Activated naive CD8-positive, alpha-beta T cell (primary cell): Measurements from ENCODE around the gene CNEP1R1.

Experiments used
- H3K27ac Mint-ChIP-seq: one replicate; pipeline ENCODE4 v1.8.0; 2021; ENCODE audit warnings: mixed read lengths
- H3K27me3 Mint-ChIP-seq: one replicate; pipeline ENCODE4 v1.8.0; 2021; ENCODE audit warnings: mixed read lengths
- H3K36me3 Mint-ChIP-seq: one replicate; pipeline ENCODE4 v1.8.0; 2021; ENCODE audit warnings: mixed read lengths
- H3K4me1 Mint-ChIP-seq: one replicate; pipeline ENCODE4 v1.8.0; 2021; ENCODE audit warnings: low read depth, mixed read lengths
- H3K4me3 Mint-ChIP-seq: one replicate; pipeline ENCODE4 v1.8.0; 2021; ENCODE audit warnings: mild to moderate bottlenecking, mixed read lengths
- H3K9me3 Mint-ChIP-seq: one replicate; pipeline ENCODE4 v1.8.0; 2021; ENCODE audit warnings: low read depth, mixed read lengths

Gene CNEP1R1

DNA sequence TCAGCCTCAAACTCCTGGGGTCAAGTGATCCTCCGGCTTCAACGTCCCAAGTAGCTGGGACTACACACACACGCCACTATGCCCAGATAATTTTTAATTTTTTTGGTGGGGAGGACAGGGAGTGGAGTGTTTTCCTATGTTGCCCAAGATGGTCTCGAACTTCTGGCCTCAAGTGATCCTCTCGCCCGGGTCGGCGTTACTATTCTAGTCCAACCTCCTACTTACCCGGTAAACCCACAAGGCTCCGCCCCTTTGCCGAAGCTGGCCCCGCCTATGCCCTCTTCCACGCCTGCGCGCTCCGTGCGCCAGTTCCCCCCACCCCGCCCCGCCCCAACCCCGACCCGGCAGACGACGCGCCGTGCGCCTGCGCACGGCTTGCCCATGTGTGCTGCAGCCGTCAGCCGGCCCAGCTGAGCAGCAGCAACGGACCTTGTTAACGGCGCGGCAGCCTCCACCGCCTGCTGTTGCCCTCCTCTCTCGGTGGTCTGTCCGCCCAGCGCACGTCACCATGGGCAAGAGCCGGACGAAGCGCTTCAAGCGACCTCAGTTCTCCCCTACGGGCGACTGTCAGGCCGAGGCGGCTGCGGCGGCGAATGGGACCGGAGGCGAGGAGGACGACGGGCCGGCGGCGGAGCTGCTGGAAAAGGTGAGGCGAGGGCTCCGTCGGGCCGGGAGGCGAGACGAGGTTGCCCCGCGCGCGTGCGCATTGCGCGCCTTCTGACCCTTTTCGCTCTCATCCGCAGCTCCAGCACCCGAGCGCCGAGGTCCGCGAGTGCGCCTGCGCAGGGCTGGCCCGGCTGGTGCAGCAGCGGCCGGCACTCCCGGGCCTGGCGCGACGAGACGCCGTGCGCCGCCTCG is 40.8 kb downstream of the CNEP1R1 start, which contains the start of gene HEATR3:
Gene HEATR3 (plus strand): TSS at position 347 of the 858 bp plus-strand sequence. CDS start 162 bp downstream, at position 509.
- Mint-ChIP-seq H3K9me3 (no peaks in the 10 kb centered on the region), H3K4me1 (peaks cover 43% of the 10 kb centered on the region), H3K27me3 (no peaks in the 10 kb centered on the region), H3K27ac (peak within 1 kb of the TSS; percentile 91), H3K4me3 (peak within 1 kb of the TSS; percentile 90), H3K36me3 (no peaks in the 10 kb centered on the region)

DNA sequence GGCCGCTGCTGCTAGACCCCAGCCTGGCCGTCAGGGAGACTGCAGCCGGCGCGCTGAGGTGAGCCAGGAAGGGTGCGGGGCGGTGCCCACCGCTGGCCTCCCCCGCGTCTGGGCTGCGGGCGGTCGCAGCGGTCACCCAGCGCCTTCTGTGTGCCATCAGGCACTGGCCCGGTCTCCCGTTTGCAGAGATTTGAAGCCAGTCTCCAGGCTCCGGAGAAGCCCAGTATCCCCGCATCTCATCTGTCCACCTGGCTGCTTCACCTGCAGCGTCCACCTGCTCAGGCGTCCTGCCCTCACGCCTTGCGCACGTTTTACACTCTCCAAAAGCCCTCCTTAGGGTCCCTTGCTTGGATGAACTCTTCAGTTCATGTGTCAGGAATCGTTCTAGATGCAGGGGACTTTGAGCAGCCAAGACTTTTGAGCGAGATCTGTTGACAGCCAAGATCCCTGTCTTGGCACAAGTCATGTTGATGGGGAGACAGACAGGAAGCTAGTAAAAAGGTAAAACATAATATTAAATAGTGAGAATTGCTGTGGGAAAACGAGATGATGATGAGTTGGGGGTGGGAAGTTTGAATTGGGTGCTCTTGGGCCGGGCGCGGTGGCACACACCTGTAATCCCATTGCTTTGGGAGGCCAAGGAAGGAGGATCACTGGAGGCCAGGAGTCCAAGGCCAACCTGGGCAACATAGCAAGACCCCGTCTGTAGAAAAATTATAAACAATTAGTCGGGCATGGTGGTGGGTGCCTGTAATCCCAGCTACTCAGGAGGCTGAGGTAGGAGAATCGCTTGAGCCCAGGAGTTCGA is 41.7 kb downstream of the CNEP1R1 start:
- Mint-ChIP-seq H3K4me3 (peak overlapping the region; percentile 90), H3K27ac (peak overlapping the region; percentile 91), H3K9me3 (no peaks in the 10 kb centered on the region), H3K4me1 (peaks cover 47% of the 10 kb centered on the region), H3K27me3 (no peaks in the 10 kb centered on the region), H3K36me3 (no peaks in the 10 kb centered on the region)

DNA sequence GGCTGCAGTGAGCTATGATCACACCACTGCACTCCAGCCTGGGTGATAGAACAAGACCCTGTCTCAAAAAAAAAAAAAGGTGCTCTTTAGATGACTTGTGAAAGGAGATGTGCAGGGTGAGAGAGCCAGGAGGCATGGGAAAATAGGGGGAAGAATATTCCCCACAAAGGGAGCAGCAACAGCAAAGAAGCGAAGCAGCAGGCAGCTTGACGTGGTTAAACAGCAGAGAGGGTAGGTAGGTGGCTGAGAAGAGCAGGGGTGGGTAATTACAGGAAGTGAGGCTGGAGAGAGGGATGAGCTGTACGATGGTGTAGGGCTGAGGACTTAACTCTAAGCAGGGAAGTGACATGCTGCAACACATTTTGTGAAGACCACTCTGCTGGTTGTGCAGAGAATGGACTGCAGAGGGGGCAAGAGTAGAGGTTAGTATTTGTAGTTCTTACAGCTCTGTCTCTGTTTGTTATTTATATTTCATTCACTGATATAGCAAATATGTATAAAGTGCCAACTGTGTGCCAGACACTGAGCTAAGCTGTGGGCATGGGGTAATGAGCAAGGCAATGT is 42.3 kb downstream of the CNEP1R1 start:
- H3K27ac Mint-ChIP-seq, result peak overlapping the region; percentile 91
- H3K4me3 Mint-ChIP-seq, result peak overlapping the region; percentile 90
- H3K9me3 Mint-ChIP-seq, result no peaks in the 10 kb centered on the region
- no peaks in the 10 kb centered on the region for H3K36me3 Mint-ChIP-seq
- H3K27me3 Mint-ChIP-seq, result no peaks in the 10 kb centered on the region
- peaks cover 49% of the 10 kb centered on the region for H3K4me1 Mint-ChIP-seq

DNA sequence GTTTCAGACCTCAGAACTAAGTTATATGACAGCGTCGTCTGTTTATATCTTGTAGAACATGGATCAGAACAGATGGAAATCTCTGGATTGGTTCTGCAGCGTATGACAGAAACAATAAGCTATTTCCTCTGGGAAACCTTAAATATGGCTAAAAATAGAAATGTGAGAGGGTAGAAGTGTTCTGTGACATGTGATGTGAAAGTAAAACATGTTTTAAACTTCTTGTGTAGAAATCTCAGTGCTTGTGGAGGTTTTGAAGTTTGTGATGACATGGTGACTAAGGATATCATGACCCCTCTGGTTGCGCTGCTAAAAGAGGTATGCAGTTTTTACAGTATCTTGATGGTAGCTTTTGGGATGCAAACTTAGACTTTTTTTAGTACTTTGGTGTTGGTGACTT is 43.5 kb downstream of the CNEP1R1 start:
- H3K9me3 Mint-ChIP-seq, result no peaks in the 10 kb centered on the region
- peak overlapping the region; percentile 90 for H3K4me3 Mint-ChIP-seq
- peaks cover 54% of the 10 kb centered on the region for H3K4me1 Mint-ChIP-seq
- H3K27me3 Mint-ChIP-seq, result no peaks in the 10 kb centered on the region
- H3K36me3 Mint-ChIP-seq, result no peaks in the 10 kb centered on the region
- peak overlapping the region; percentile 91 for H3K27ac Mint-ChIP-seq

DNA sequence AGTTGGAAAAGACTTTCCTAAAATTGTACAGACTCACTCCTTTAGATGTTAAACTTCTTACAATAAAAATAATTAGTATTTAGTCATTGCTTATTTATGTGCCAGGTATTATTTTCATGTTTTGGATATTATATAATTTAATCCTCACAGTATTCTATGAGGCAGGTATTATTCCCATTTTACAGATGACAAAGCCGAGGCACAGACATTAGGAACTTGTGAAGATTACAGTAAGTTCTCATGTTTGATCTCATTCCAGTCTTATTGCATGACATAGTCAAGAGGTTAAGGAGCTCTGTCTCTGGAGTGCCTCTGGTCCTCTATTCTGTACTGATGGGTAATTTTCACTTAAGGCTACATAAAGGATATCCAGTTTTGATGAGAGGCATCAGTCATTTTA is 44.0 kb downstream of the CNEP1R1 start:
- Mint-ChIP-seq H3K36me3 (no peaks in the 10 kb centered on the region), H3K4me1 (peaks cover 54% of the 10 kb centered on the region), H3K27ac (peak overlapping the region; percentile 13), H3K9me3 (no peaks in the 10 kb centered on the region), H3K4me3 (peak overlapping the region; percentile 63), H3K27me3 (no peaks in the 10 kb centered on the region)

DNA sequence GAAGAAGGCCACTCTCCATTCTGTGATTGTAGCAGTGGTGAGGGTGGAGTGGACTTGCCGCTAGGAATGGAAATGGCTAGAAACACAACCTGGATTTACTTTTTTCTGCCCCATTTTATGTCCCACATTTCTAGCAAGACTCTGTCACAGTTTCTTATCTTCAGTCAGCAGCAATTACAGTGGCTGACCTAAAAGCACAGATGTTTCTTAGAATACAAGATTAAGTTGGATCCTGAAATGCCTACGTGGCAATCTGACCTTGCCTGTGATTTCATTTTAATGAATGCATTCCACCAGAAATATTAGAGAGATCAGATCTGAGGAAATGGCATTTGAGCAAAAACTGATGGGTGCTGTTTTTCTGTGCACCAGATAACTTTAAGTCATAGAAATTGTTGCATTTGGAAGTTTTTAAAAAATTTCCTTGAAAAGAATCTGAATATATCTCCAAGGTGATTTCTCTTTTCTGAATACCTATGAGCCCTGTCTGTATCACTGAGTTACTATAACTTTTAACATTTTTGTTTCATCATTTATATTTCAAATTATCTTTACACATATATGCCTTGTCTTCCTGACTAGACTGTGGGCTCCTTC is 46.1 kb downstream of the CNEP1R1 start:
- H3K9me3 Mint-ChIP-seq, result no peaks in the 10 kb centered on the region
- H3K27ac Mint-ChIP-seq, result no peak overlapping the region
- no peak overlapping the region for H3K4me3 Mint-ChIP-seq
- peaks cover 5% of the 10 kb centered on the region for H3K36me3 Mint-ChIP-seq
- H3K27me3 Mint-ChIP-seq, result no peaks in the 10 kb centered on the region
- H3K4me1 Mint-ChIP-seq, result peaks cover 49% of the 10 kb centered on the region

DNA sequence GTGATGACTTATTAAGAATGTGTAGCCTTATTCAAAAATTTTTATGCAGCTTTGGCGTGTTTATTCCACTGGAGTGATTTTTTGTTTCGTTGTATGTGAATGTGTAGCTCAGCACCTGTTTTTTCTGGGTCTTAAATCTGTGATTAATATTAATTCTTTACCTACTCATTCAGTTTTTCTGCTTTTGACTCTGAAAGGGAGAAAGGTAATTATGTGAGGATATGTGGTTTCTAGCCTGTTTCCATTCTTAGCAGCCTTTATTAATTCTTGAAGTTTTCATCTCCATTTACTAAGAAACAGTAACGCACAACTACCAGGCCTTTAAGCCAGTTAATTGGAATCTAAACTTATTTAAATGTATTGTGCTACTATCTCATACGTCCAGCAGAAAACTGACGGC is 47.7 kb downstream of the CNEP1R1 start:
- Mint-ChIP-seq H3K9me3 (no peaks in the 10 kb centered on the region), H3K27me3 (no peaks in the 10 kb centered on the region), H3K4me3 (no peak overlapping the region), H3K36me3 (peaks cover 5% of the 10 kb centered on the region), H3K4me1 (peaks cover 37% of the 10 kb centered on the region), H3K27ac (peak overlapping the region; percentile 23)

DNA sequence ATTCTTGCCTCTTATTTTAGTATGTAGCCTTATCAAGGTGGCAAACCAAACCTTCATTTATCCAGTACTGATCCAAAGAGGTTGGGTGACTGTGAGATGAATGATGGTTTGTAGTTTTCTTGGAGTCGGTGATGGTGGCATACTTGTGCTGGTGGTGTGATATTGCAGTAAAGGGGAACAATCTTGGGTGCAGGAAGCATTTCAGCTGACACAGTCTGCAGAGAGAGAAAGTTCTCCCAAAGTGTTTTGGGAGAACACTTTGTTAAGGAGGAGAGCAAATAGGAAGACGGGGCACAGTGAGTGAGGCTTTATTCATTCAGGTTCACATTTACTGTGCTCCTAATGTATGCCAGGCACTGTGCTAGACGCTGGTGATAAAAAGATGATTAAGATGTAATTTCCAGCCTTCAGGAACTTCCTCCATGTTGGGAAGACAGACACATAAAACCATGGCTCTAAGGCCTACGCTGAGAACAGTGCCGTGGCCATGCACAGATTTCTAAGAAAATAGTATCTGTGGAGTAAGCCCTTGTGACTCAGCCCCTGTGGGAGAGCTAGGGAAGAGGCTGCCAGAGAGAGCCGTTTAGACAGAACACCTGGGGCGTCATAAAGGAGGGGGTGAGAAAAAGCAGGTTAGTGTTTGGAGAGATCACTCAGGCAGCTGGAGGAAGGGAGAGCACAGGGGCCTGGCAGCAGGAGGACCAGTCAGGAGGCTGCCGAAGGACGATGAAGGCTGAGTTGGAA is 54.5 kb downstream of the CNEP1R1 start:
- Mint-ChIP-seq H3K4me1 (peaks cover 26% of the 10 kb centered on the region), H3K9me3 (no peaks in the 10 kb centered on the region), H3K36me3 (peaks cover 25% of the 10 kb centered on the region), H3K27me3 (no peaks in the 10 kb centered on the region), H3K27ac (no peak overlapping the region), H3K4me3 (no peak overlapping the region)

DNA sequence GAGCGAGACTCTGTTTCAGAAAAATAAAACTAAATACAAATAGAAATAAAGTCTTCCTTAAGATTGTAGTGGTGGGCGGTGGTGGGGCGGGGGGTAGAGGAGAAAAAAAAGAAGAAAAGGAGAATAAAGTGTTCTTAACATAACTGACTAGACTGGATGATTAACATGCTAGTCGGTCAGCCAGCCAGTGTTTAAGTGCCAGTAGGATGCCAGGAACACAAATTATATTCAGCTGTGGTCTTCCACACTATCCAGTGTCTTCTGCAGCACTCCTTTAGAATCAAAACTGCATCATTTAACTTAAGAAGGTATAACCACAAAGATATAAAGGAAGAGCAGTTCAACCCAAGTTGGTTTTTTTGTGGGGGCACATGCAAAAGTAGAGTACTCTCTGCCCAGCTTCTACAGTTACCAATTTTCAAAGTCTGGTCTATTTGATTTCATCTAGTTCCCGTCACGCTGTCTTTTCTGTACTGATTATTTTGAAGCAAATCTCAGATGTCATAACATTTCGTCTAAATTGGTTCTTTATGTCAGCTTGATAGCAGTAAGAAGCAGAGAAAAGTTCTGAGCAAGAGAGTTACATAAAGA is 56.5 kb downstream of the CNEP1R1 start:
- Mint-ChIP-seq H3K27ac (peak overlapping the region; percentile 54), H3K27me3 (no peaks in the 10 kb centered on the region), H3K4me1 (peaks cover 21% of the 10 kb centered on the region), H3K9me3 (no peaks in the 10 kb centered on the region), H3K36me3 (peaks cover 29% of the 10 kb centered on the region), H3K4me3 (no peak overlapping the region)

DNA sequence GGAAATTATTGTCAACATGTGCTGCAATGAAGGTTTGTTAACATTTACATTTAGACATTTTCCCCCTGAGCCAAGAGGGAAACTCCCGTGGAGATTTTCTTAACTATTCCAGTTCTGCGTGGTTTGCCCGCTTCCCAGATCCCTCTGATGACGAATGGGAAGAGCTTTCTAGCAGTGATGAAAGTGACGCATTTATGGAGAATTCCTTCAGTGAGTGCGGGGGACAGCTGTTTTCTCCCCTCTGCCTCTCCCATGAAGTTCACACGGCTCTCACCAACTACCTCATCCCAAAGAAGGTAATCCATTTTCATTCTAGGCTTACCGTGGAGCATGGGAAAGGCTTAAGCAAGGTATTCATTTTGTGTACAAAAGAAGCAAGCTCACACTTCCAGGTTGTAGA is 59.0 kb downstream of the CNEP1R1 start:
- peaks cover 32% of the 10 kb centered on the region for H3K36me3 Mint-ChIP-seq
- H3K4me1 Mint-ChIP-seq, result peaks cover 21% of the 10 kb centered on the region
- no peak overlapping the region for H3K27ac Mint-ChIP-seq

DNA sequence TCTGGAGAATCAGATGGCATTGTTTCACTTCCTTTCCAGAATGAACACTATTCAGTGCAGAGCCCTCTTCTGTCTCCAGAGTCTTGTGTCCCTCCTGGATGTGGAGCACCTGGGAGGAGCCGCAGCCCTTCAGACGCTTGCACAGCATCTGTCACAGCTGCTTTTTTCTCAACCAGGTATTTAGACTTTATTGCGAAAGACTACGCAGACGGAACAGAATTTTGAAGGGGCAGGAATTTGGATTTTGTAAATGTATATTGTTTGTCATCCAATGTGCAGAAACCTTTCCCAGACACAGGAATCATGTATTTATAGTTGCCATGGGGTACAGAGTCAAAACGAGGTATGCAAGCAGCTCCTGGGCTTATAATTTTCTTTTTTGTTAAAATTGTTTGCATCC is 61.2 kb downstream of the CNEP1R1 start:
- Mint-ChIP-seq H3K4me1 (peaks cover 11% of the 10 kb centered on the region), H3K9me3 (no peaks in the 10 kb centered on the region), H3K27me3 (no peaks in the 10 kb centered on the region), H3K4me3 (no peak overlapping the region), H3K36me3 (peaks cover 33% of the 10 kb centered on the region), H3K27ac (no peak overlapping the region)

More for the DNA sequence above, 59.0 kb downstream of the CNEP1R1 start:
- Mint-ChIP-seq H3K9me3 (no peaks in the 10 kb centered on the region), H3K4me3 (no peak overlapping the region), H3K27me3 (no peaks in the 10 kb centered on the region)
